Measurements from ENCODE around the gene SLC49A3. TPM values are rescaled to one million over a fixed set of nuclear protein-coding genes. Genes with fewer than 3 reads are reported as not detected.

SLC49A3 gene
- polyA plus RNA-seq, 1 donor (not counting 4 experiments of a cell fraction or from before 2014, with no cell fraction given) = 0.04 TPM

DNA sequence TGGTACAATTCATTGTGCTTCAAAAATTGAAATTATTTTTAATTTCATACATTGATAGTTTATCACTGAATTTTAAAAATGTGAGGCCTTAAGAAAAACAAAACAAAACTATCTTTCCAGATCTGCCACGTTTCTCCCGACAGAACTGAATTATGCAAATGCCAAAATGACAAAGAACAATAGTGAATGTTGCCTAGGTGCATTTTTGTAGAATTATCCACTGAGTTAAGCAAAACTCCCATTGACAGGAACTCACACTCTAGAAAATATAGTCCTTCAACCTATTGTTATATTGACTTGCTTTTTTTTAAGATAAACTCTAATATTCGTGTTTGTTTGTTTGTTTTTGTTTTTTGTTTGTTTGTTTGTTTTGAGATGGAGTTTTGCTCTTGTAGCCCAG, 23.1 kb upstream of the SLC49A3 start:
- Histone ChIP-seq H3K27me3 (ENCODE audit: control insufficient read depth, extremely low read depth, insufficient read depth, low read length) (no peaks in the 10 kb centered on the region), H3K27ac (ENCODE audit: control insufficient read depth, insufficient read depth, low read length) (no peak overlapping the region), H3K4me1 (ENCODE audit: control insufficient read depth, extremely low read depth, insufficient read depth, low read length) (peaks cover 5% of the 10 kb centered on the region), H3K9me1 (ENCODE audit: control insufficient read depth, extremely low read depth, insufficient read depth, low read length) (peaks cover 4% of the 10 kb centered on the region), H3K36me3 (ENCODE audit: control insufficient read depth in 2 of 2, extremely low read depth in 1 of 2, insufficient read depth in 2 of 2, low read length in 2 of 2) (peaks cover 5 to 12% of the 10 kb centered on the region in 2 experiments), H3K4me2 (ENCODE audit: control insufficient read depth, extremely low read depth, insufficient read depth, low read depth, low read length) (no peak overlapping the region), H3K9me3 (ENCODE audit: control insufficient read depth, low read depth, low read length) (no peaks in the 10 kb centered on the region), H4K20me1 (ENCODE audit: control insufficient read depth, extremely low read depth, insufficient read depth, low read length) (peaks cover 4% of the 10 kb centered on the region), H3K9ac (ENCODE audit: control insufficient read depth, extremely low read depth, insufficient read depth, low read length) (no peak overlapping the region), H3K79me2 (ENCODE audit: control insufficient read depth, insufficient read depth, low read length) (peaks cover 76% of the 10 kb centered on the region), H2AFZ (ENCODE audit: control insufficient read depth, low read length) (no peak overlapping the region), H3K4me3 (ENCODE audit: control insufficient read depth in 2 of 3, extremely low read depth in 1 of 3, insufficient read depth in 2 of 3, low read depth in 1 of 3, low read length in 3 of 3) (no peak overlapping the region)
- DNase-seq (ENCODE audit: low read depth, low spot score) (no peak), FAIRE-seq (no peak)
- TF ChIP-seq EZH2 (IDR thresholded peaks at IDR 0.05; ENCODE audit: low read length) = no peak
- no peak for TF ChIP-seq CTCF (optimal IDR thresholded peaks at IDR 0.05 in 1 of 3, IDR thresholded peaks at IDR 0.05 in 1 of 3, conservative IDR thresholded peaks at IDR 0.05 in 1 of 3; ENCODE audit: extremely low read depth in 1 of 3, insufficient read depth in 2 of 3, low read length in 3 of 3)
- dilution Hi-C loops (cut with MboI; ENCODE audit: extremely low pct_ligation_motif_present, low sequenced_read_pairs) = no loop called here

DNA sequence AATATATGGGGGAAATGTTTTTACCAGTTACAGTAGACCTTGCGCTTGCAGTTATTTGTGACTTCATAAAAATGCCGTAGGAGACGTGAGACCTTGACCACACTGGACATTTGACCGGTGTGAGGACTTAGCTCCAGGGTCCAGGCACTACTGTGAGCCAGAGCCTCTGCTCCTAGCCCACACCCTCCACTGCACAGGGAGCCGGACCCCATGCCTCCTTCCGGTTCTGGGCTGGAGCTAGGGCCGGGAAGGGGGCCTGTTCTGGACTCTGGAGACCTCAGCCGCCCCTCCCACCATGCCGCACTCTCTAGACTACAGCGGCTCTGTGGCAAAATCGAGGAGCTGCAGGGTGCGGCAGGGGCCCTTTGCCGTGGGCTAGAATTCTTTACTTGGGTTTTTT, 22.0 kb upstream of the SLC49A3 start:
- no peak overlapping the region for H2AFZ ChIP-seq (ENCODE audit: control insufficient read depth, low read length)
- peaks cover 4% of the 10 kb centered on the region for H3K9me1 ChIP-seq (ENCODE audit: control insufficient read depth, extremely low read depth, insufficient read depth, low read length)
- dilution Hi-C loops (cut with MboI; ENCODE audit: extremely low pct_ligation_motif_present, low sequenced_read_pairs) = no loop called here
- H3K9me3 ChIP-seq (ENCODE audit: control insufficient read depth, low read depth, low read length) = no peaks in the 10 kb centered on the region
- no peaks in the 10 kb centered on the region for H3K27me3 ChIP-seq (ENCODE audit: control insufficient read depth, extremely low read depth, insufficient read depth, low read length)
- no peak overlapping the region for H3K4me3 ChIP-seq (ENCODE audit: control insufficient read depth in 2 of 3, extremely low read depth in 1 of 3, insufficient read depth in 2 of 3, low read depth in 1 of 3, low read length in 3 of 3)
- peaks cover 5 to 12% of the 10 kb centered on the region in 2 experiments for H3K36me3 ChIP-seq (ENCODE audit: control insufficient read depth in 2 of 2, extremely low read depth in 1 of 2, insufficient read depth in 2 of 2, low read length in 2 of 2)
- TF ChIP-seq EZH2 (IDR thresholded peaks at IDR 0.05; ENCODE audit: low read length) (no peak), CTCF (optimal IDR thresholded peaks at IDR 0.05 in 1 of 3, IDR thresholded peaks at IDR 0.05 in 1 of 3, conservative IDR thresholded peaks at IDR 0.05 in 1 of 3; ENCODE audit: extremely low read depth in 1 of 3, insufficient read depth in 2 of 3, low read length in 3 of 3) (no peak)
- peaks cover 81% of the 10 kb centered on the region for H3K79me2 ChIP-seq (ENCODE audit: control insufficient read depth, insufficient read depth, low read length)
- H3K9ac ChIP-seq (ENCODE audit: control insufficient read depth, extremely low read depth, insufficient read depth, low read length) = no peak overlapping the region
- peaks cover 4% of the 10 kb centered on the region for H4K20me1 ChIP-seq (ENCODE audit: control insufficient read depth, extremely low read depth, insufficient read depth, low read length)
- FAIRE-seq = no peak
- DNase-seq (ENCODE audit: low read depth, low spot score) = no peak
- peaks cover 10% of the 10 kb centered on the region for H3K4me1 ChIP-seq (ENCODE audit: control insufficient read depth, extremely low read depth, insufficient read depth, low read length)
- no peak overlapping the region for H3K4me2 ChIP-seq (ENCODE audit: control insufficient read depth, extremely low read depth, insufficient read depth, low read depth, low read length)
- no peak overlapping the region for H3K27ac ChIP-seq (ENCODE audit: control insufficient read depth, insufficient read depth, low read length)
